Ishikawa (cell line): ENCODE data around the gene SPINK4.

Experiments
- EGR1 ChIP-seq: IDR thresholded peaks from 2 replicates; pipeline ENCODE4 v1.6.1; 2012
- EP300 ChIP-seq: IDR thresholded peaks from 2 replicates; pipeline ENCODE4 v1.6.1; 2012; ENCODE audit warnings: borderline replicate concordance

DNA sequence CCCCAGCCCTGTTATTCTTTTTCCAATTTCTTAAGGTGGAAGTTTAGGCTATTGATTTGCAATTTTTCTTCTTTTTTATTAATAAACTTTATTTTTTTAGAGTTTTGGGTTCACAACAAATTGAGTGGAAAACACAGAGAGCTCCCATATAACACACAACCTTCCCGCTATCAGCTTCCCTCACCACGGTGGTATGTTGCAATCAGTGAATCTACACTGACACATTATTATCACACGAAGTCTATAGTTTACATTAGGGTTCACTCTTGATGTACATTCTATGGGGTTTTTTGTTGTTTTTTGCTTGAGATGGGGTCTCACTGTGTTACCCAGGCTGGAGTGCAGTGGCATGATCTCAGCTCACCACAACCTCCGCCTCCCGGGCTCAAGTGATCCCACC lies 45.5 kb downstream of the SPINK4 start:
- TF ChIP-seq EP300 (no peak), EGR1 (no peak)
